Stomach smooth muscle (tissue), 2 donors: ENCODE measurements around the gene EXD1.
"Not testable (repeated sequence)": the region's sequence is repeated elsewhere in the genome, so short reads cannot be mapped to it uniquely, and the experiment has no call there.

ENCODE experiments used
- H3K27ac ChIP-seq: one replicate; pipeline ENCODE4 v1.7.0; 2013; ENCODE audit warnings: mild to moderate bottlenecking, low read length, inconsistent platforms
- H3K27me3 ChIP-seq, 2 donors: one replicate each; pipeline ENCODE4 v1.7.0; 2013; ENCODE audit warnings: low read length in 2 of 2; ENCODE audit not compliant: insufficient read depth in 2 of 2, control insufficient read depth in 1 of 2
- H3K36me3 ChIP-seq, 2 donors: one replicate each; pipeline ENCODE4 v1.7.0; 2013; ENCODE audit warnings: low read length in 2 of 2; ENCODE audit not compliant: control insufficient read depth in 2 of 2, insufficient read depth in 2 of 2
- H3K4me1 ChIP-seq: one replicate; pipeline ENCODE4 v1.7.0; 2013; ENCODE audit warnings: low read length; ENCODE audit not compliant: control insufficient read depth, insufficient read depth
- H3K4me3 ChIP-seq, 2 donors: one replicate each; pipeline ENCODE4 v1.7.0; 2013; ENCODE audit warnings: low read length in 2 of 2
- H3K9ac ChIP-seq, 2 donors: one replicate each; pipeline ENCODE4 v1.7.0; 2013; ENCODE audit warnings: low read length in 2 of 2, mild to moderate bottlenecking in 1 of 2
- H3K9me3 ChIP-seq, 2 donors: one replicate each; pipeline ENCODE4 v1.7.0; 2013; ENCODE audit warnings: low read length in 2 of 2; ENCODE audit not compliant: control insufficient read depth in 2 of 2
- donor health status: healthy.
- donor health status: Pancreatic carcinoma.

EXD1 gene

DNA sequence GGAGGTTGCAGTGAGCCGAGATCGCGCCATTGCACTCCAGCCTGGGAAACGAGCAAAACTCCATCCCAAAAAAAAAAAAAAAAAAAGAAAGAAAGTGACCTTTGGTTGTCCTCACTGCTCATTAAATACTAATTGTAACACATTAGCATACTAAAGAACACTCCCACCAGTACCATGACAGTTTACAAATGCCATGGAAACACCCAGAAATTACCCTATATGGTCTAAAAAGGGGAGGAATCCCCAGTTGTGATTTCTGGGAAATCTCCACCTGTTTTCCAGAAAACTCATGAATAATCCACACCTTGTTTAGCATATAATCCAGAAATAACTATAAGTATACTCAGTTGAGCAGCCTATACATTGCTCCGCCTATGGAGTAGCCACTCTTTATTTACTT is 90.9 kb downstream of the EXD1 start:
- H3K4me1 ChIP-seq, result no peaks in the 10 kb centered on the region
- no peak overlapping the region for H3K4me3 ChIP-seq
- H3K27me3 ChIP-seq, result no peaks in the 10 kb centered on the region
- H3K36me3 ChIP-seq, result no peaks in the 10 kb centered on the region
- H3K27ac ChIP-seq, result no peak overlapping the region
- H3K9me3 ChIP-seq, result no peaks in the 10 kb centered on the region
- no peak overlapping the region for H3K9ac ChIP-seq

DNA sequence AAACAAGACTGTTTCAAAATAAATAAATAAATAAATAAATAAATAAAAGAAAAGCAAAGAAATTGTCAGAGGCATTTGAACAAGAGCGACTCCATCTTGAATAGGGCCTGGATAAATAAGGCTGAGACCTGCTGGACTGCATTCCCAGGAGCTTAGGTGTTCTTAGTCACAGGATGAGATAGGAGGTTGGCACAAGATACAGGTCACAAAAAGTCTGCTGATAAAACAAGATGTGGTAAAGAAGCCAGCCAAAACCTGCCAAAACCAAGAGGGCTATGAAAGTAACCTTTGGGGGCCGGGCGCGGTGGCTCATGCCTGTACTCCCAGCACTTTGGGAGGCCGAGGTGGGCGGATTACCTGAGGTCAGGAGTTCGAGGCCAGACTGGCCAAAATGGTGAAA is 91.4 kb downstream of the EXD1 start:
- H3K9ac ChIP-seq, H3K4me3 ChIP-seq, H3K27ac ChIP-seq, H3K4me1 ChIP-seq, H3K36me3 ChIP-seq, H3K9me3 ChIP-seq, H3K27me3 ChIP-seq: not testable (repeated sequence)

DNA sequence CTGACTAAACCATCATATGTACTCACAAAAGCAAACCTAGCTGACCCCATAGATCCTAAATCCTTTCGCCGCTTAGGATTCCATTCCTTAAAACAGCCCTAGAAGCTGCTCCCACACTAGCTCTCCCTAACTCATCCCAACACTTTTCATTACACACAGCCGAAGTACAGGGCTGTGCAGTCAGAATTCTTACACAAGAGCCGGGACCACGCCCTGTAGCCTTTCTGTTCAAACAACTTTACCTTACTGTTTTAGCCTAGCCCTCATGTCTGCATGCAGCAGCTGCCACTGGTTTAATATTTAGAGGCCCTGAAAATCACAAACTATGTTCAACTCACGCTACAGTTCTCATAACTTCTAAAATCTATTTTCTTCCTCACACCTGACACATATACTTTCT is 95.0 kb downstream of the EXD1 start:
- not testable (repeated sequence) for H3K36me3 ChIP-seq, H3K4me3 ChIP-seq, H3K4me1 ChIP-seq, H3K9me3 ChIP-seq, H3K9ac ChIP-seq, H3K27me3 ChIP-seq, H3K27ac ChIP-seq

DNA sequence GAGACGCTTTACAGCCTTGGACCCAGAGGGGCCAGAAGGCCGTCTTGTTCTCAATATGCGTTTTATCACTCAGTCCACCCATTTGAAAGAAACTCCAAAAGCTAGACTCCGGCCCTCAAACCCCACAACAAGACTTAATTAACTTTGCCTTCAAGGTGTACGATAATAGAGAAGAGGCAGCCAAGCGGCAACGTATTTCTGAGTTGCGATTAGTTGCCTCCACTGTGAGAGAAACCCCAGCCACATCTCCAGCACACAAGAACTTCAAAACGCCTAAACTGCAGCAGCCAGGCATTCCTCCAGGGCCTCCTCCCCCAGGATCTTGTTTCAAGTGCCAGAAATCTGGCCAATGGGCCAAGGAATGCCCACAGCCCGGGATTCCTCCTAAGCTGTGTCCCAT is 97.1 kb downstream of the EXD1 start:
- H3K4me1 ChIP-seq, result no peaks in the 10 kb centered on the region
- H3K4me3 ChIP-seq, result no peak overlapping the region
- H3K9me3 ChIP-seq, result peaks cover 0 to 3% of the 10 kb centered on the region in 2 donors
- no peak overlapping the region for H3K27ac ChIP-seq
- H3K27me3 ChIP-seq, result no peaks in the 10 kb centered on the region
- no peaks in the 10 kb centered on the region for H3K36me3 ChIP-seq
- H3K9ac ChIP-seq, result no peak overlapping the region
